ENCODE results near the gene NPHP1. TPM values are rescaled to one million over a fixed set of nuclear protein-coding genes. Genes with fewer than 3 reads are reported as not detected.
"Not testable (repeated sequence)": the region's sequence is repeated elsewhere in the genome, so short reads cannot be mapped to it uniquely, and the experiment has no call there.

The NPHP1 gene
- total RNA-seq, 1 donor from 2014 or later: 3.1 TPM

GRCh38 chr2:110083757-110084156, 121.1 kb downstream of the NPHP1 start:
- DNase-seq (ENCODE audit: low read depth); H3K4me3 ChIP-seq (ENCODE audit: low read depth, low read length): not testable (repeated sequence)

GRCh38 chr2:110083162-110083561, 121.7 kb downstream of the NPHP1 start:
- DNase-seq (ENCODE audit: low read depth); H3K4me3 ChIP-seq (ENCODE audit: low read depth, low read length): not testable (repeated sequence)

- DNase-seq (ENCODE audit: low read depth): not testable (repeated sequence)
Observed at GRCh38 chr2:110078104-110078503, 126.7 kb downstream of the NPHP1 start.

GRCh38 chr2:110075896-110076295, 128.9 kb downstream of the NPHP1 start:
- H3K4me3 ChIP-seq (ENCODE audit: low read depth, low read length); DNase-seq (ENCODE audit: low read depth): not testable (repeated sequence)

More at GRCh38 chr2:110078104-110078503, 126.7 kb downstream of the NPHP1 start:
- H3K4me3 ChIP-seq (ENCODE audit: low read depth, low read length): not testable (repeated sequence)

Other genes starting within 250 kb of the NPHP1 start
- gene MALL, start 89.2 kb downstream of the NPHP1 start, total RNA-seq: 22.5 and 35.7 TPM in 2 replicates
- gene MTLN, start 7.5 kb upstream of the NPHP1 start, total RNA-seq: 70.2 and 188 TPM in 2 replicates

Measured in epithelial cell of proximal tubule (primary cell).